CD14-positive monocyte (primary cell): ENCODE data around the gene RPL19. TPM values are rescaled to one million over a fixed set of nuclear protein-coding genes. Genes with fewer than 3 reads are reported as not detected.

Source experiments
- DNase-seq, 3 donors: peaks; one replicate each; pipeline ENCODE4 v3.0.0-alpha.2; 2011 to 2022
- H2AFZ ChIP-seq: 2 replicates; pipeline ENCODE4 v1.6.0; 2012; ENCODE audit warnings: mild to moderate bottlenecking, low read depth, low read length, inconsistent platforms; ENCODE audit not compliant: insufficient read depth, poor library complexity, severe bottlenecking
- H3K27ac ChIP-seq, 2 donors: 1 replicate in 1 of 2; 2 replicates in 1 of 2; pipeline ENCODE4 v1.5.1; 2012 to 2013; ENCODE audit warnings: low read length in 2 of 2, control low read depth in 1 of 2, inconsistent platforms in 1 of 2, low read depth in 1 of 2, mild to moderate bottlenecking in 1 of 2
- H3K27me3 ChIP-seq, 2 donors: one replicate each; pipeline versions ENCODE4 v1.6.0 to v1.6.1; 2011 to 2013; ENCODE audit warnings: low read length in 2 of 2; ENCODE audit not compliant: control insufficient read depth in 2 of 2, insufficient read depth in 2 of 2
- H3K36me3 ChIP-seq, 2 donors: replicated peaks in 1 of 2; 1 replicate in 1 of 2; 2 replicates in 1 of 2; pipeline versions ENCODE4 v1.5.1 to v1.6.1; 2012 to 2013; ENCODE audit warnings: low read length in 2 of 2, control low read depth in 1 of 2, inconsistent platforms in 1 of 2, mild to moderate bottlenecking in 1 of 2; ENCODE audit not compliant: insufficient read depth in 2 of 2, control insufficient read depth in 1 of 2
- H3K4me1 ChIP-seq, 2 donors: 1 replicate in 1 of 2; 2 replicates in 1 of 2; pipeline versions ENCODE4 v1.5.1 to v1.6.1; 2012 to 2013; ENCODE audit warnings: low read length in 2 of 2, control low read depth in 1 of 2, inconsistent platforms in 1 of 2, mild to moderate bottlenecking in 1 of 2, moderate library complexity in 1 of 2; ENCODE audit not compliant: insufficient read depth in 2 of 2, control insufficient read depth in 1 of 2
- H3K4me2 ChIP-seq: replicated peaks from 2 replicates; pipeline ENCODE3; 2012; ENCODE audit warnings: low read length, moderate library complexity, mild to moderate bottlenecking; ENCODE audit not compliant: poor library complexity, severe bottlenecking; ENCODE audit errors: extremely low read depth
- H3K4me3 ChIP-seq, 3 experiments: fragments of 200-600 bp in 1 of 3; sonication (generic) in 1 of 3; replicated peaks in 1 of 3; 1 replicate in 2 of 3; 2 replicates in 1 of 3; pipeline ENCODE4 v1.5.1; 2011 to 2013; ENCODE audit warnings: low read length in 3 of 3, mild to moderate bottlenecking in 3 of 3, control low read depth in 2 of 3, low read depth in 2 of 3, inconsistent platforms in 1 of 3, moderate library complexity in 1 of 3
- H3K79me2 ChIP-seq: 2 replicates; pipeline ENCODE4 v1.6.0; 2012; ENCODE audit warnings: mild to moderate bottlenecking, control low read depth, inconsistent platforms, low read length, moderate library complexity; ENCODE audit not compliant: insufficient read depth
- H3K9ac ChIP-seq: 2 replicates; pipeline ENCODE4 v1.6.0; 2017; ENCODE audit warnings: low read length, mild to moderate bottlenecking; ENCODE audit not compliant: insufficient read depth, poor library complexity, severe bottlenecking
- H3K9me3 ChIP-seq, 2 donors: replicated peaks in 1 of 2; 1 replicate in 1 of 2; 2 replicates in 1 of 2; pipeline versions ENCODE4 v1.5.1 to v1.6.1; 2012 to 2013; ENCODE audit warnings: low read length in 2 of 2, control low read depth in 1 of 2; ENCODE audit not compliant: control insufficient read depth in 1 of 2, insufficient read depth in 1 of 2
- H4K20me1 ChIP-seq: 2 replicates; pipeline ENCODE4 v1.6.0; 2012; ENCODE audit warnings: mild to moderate bottlenecking, low read length, control low read depth, moderate library complexity; ENCODE audit not compliant: insufficient read depth
- H3K27ac Mint-ChIP-seq, 7 donors: one replicate each; pipeline ENCODE4 v1.8.0; 2020; ENCODE audit warnings: mild to moderate bottlenecking in 7 of 7, mixed read lengths in 7 of 7, moderate library complexity in 6 of 7, inconsistent platforms in 2 of 7
- H3K27me3 Mint-ChIP-seq, 3 donors: one replicate each; pipeline ENCODE4 v1.8.0; 2021 to 2022; ENCODE audit warnings: low read depth in 3 of 3, mild to moderate bottlenecking in 3 of 3, mixed read lengths in 3 of 3, moderate library complexity in 3 of 3, inconsistent platforms in 1 of 3
- H3K36me3 Mint-ChIP-seq, 2 donors: one replicate each; pipeline ENCODE4 v1.8.0; 2020; ENCODE audit warnings: mixed read lengths in 2 of 2, inconsistent platforms in 1 of 2, mild to moderate bottlenecking in 1 of 2
- H3K4me1 Mint-ChIP-seq: one replicate; pipeline ENCODE4 v1.8.0; 2020; ENCODE audit warnings: mild to moderate bottlenecking, mixed read lengths
- H3K4me3 Mint-ChIP-seq, 2 donors: one replicate each; pipeline ENCODE4 v1.8.0; 2020; ENCODE audit warnings: mild to moderate bottlenecking in 2 of 2, mixed read lengths in 2 of 2, moderate library complexity in 1 of 2
- H3K9me3 Mint-ChIP-seq, 7 donors: one replicate each; pipeline ENCODE4 v1.8.0; 2020 to 2022; ENCODE audit warnings: mixed read lengths in 7 of 7, mild to moderate bottlenecking in 6 of 7, moderate library complexity in 6 of 7, inconsistent platforms in 2 of 7
- WGBS: methylation state at CpG from one replicate; pipeline ENCODE4 v1.1.5; 2013; ENCODE audit warnings: missing lambda C conversion rate; ENCODE audit not compliant: insufficient coverage; 5-methylcytosine and 5-hydroxymethylcytosine counted together
- intact Hi-C, 2 donors: fragments of 100-400 bp; cut with micrococcal nuclease; formaldehyde crosslinking; loops; one replicate each; pipeline versions ENCODE4 v1.15.0 to v1.15.1; 2023
- polyA plus RNA-seq, 3 donors: library from polyadenylated mRNA; depleted of rRNA in 1 of 3; unstranded in 2 of 3; stranded (reverse) in 1 of 3; fragments of 300-500 nt in 2 of 3; fragments of >200 nt in 1 of 3; fragmentation: Illumina TruSeq in 2 of 3; gene quantifications; 1 replicate in 2 of 3; 2 replicates in 1 of 3; pipeline ENCODE4 v1.2.3, GENCODE V29; 2012 to 2021
- TF ChIP-seq, protein P1 (sequence below): fragments of 200-600 bp; IDR thresholded peaks from one replicate; pipeline ENCODE4 v1.8.0; 2022; ENCODE audit warnings: antibody characterized with exemption, mild to moderate bottlenecking

The RPL19 gene
- polyA plus RNA-seq, 3 donors = 1,069 to 1,809 (median 1,232) TPM

DNA sequence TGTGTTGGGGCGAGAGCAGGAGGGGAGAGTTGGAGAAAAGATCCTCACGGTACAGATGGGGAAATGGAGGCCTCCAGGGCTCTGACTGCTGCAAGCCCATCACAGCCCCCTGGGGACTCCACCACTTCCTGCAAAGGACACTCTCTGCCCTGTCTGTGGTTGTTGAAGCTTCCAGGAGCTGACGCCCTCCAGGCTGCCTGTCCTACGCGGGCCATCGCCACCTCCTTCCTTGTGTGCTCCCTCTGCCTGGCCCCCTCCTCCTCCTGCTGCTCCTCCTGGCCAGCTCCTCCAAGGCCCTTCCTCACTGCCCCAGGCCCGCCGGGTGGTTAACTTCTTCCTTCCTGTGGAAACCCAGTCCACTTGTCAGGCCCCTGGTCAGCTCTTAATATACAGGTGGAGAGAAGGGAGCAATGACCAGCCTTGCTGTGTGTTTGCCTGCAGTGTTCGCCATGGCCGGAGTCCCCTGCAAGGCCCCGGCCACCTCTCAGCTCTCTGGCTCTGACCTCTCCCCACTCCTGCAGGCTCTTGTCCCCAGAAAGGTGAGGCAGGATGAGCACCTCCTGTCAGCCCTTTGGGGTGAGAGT is 44.0 kb downstream of the RPL19 start:
- Histone ChIP-seq H4K20me1 (no peaks in the 10 kb centered on the region), H3K4me2 (no peak overlapping the region), H3K27me3 (peaks cover 0 to 8% of the 10 kb centered on the region in 2 donors), H3K27ac (no peak overlapping the region), H3K9me3 (no peaks in the 10 kb centered on the region), H3K4me1 (peaks cover 0 to 7% of the 10 kb centered on the region in 2 donors), H2AFZ (no peak overlapping the region), H3K79me2 (no peaks in the 10 kb centered on the region), H3K4me3 (no peak overlapping the region), H3K9ac (no peak overlapping the region), H3K36me3 (no peaks in the 10 kb centered on the region)
- DNase-seq = no peak
- Mint-ChIP-seq H3K36me3 (peaks cover 2 to 4% of the 10 kb centered on the region in 2 donors), H3K4me3 (no peak overlapping the region), H3K9me3 (no peaks in the 10 kb centered on the region), H3K27me3 (peaks cover 8 to 14% (median 9%) of the 10 kb centered on the region in 3 donors), H3K27ac (no peak overlapping the region), H3K4me1 (peaks cover 15% of the 10 kb centered on the region)
- intact Hi-C loops = loop anchor here in 1 of 2 donors (5.0 to 10.0 kb wide), 2 partner anchors 37 to 79 kb away; partner anchors contain the start of gene ARL5C
- WGBS = 8% methylated on average over 6 of the region's 11 CpGs
- TF ChIP-seq, protein P1, sequence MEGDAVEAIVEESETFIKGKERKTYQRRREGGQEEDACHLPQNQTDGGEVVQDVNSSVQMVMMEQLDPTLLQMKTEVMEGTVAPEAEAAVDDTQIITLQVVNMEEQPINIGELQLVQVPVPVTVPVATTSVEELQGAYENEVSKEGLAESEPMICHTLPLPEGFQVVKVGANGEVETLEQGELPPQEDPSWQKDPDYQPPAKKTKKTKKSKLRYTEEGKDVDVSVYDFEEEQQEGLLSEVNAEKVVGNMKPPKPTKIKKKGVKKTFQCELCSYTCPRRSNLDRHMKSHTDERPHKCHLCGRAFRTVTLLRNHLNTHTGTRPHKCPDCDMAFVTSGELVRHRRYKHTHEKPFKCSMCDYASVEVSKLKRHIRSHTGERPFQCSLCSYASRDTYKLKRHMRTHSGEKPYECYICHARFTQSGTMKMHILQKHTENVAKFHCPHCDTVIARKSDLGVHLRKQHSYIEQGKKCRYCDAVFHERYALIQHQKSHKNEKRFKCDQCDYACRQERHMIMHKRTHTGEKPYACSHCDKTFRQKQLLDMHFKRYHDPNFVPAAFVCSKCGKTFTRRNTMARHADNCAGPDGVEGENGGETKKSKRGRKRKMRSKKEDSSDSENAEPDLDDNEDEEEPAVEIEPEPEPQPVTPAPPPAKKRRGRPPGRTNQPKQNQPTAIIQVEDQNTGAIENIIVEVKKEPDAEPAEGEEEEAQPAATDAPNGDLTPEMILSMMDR = no peak

DNA sequence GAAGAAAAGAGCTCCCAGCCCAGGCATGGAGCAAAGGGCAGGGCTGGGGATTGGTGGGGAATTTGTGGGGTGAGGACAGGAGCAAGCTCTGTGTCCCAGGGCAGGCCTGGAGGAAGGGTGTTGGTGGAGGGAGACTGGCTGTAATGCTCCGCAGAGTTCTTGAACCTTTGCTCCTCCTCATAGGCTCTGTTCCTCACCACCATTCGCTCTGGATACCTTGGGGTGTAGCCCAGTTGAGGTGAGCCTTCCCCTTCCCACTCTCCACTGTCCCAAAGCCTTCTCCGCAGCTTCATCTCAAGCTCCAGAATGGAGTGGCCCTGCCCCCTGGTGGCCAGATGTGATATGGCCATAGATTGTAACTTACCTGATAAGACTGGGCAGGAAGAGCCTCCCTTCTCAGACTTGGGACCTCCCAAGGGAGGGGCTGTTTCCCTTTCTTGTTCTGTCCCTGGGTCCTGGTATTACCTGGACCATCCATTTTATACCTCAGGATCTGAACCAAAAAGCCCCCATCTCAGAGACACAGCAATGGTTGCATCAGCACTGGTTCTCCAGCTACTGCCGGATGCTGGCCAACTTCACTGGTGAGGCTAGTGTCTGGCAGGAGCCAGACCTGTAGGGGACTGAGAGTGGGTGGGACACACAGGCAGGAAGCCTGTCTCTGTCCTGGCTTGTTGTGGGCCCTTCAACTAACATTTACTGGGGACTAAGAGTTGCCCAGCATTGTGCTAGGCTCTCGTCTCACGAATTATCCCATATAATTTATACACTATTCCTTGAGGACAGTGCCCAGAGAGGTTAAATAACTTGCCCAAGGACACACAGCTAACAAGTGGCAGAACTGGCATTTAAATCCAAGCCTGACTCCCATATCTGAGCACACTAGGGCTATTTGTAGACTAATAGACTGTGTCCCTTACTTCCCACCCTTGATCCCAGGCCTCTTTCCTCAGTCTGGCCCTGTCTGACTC is 44.8 kb downstream of the RPL19 start:
- TF ChIP-seq, protein P1 = peak; percentile 98
- no peaks in the 10 kb centered on the region for H3K36me3 ChIP-seq
- Mint-ChIP-seq H3K4me1 (peaks cover 11% of the 10 kb centered on the region), H3K9me3 (no peaks in the 10 kb centered on the region), H3K27ac (peak overlapping the region in 1 of 7 donors; percentile 10), H3K36me3 (peaks cover 2 to 6% of the 10 kb centered on the region in 2 donors), H3K4me3 (no peak overlapping the region), H3K27me3 (peaks cover 3 to 10% (median 4%) of the 10 kb centered on the region in 3 donors)
- H2AFZ ChIP-seq = no peak overlapping the region
- H3K9ac ChIP-seq = no peak overlapping the region
- H4K20me1 ChIP-seq = no peaks in the 10 kb centered on the region
- H3K4me2 ChIP-seq = no peak overlapping the region
- H3K9me3 ChIP-seq = no peaks in the 10 kb centered on the region
- H3K27ac ChIP-seq = no peak overlapping the region
- WGBS = 64% methylated on average over 4 of the region's 6 CpGs
- DNase-seq = peak; percentile 65 to 78 (median 73)
- peaks cover 0 to 7% of the 10 kb centered on the region in 2 donors for H3K4me1 ChIP-seq
- H3K4me3 ChIP-seq = no peak overlapping the region
- intact Hi-C loops = loop anchor here in 1 of 2 donors (5.0 to 10.0 kb wide), 2 partner anchors 38 to 80 kb away; partner anchors contain the start of gene ARL5C
- H3K27me3 ChIP-seq = peaks cover 0 to under 1% of the 10 kb centered on the region in 2 donors
- H3K79me2 ChIP-seq = no peaks in the 10 kb centered on the region
